HG03469 (cell line): ENCODE measurements around the gene ASMTL.
"Not testable (repeated sequence)": the region's sequence is repeated elsewhere in the genome, so short reads cannot be mapped to it uniquely, and the experiment has no call there.

Experiments used
- ATAC-seq: cut with Tn5 transposase; IDR thresholded peaks from one replicate; pipeline ENCODE4 v1.9.1; 2021; ENCODE audit warnings: mild to moderate bottlenecking, moderate library complexity, moderate number of reproducible peaks; ENCODE audit not compliant: unreplicated experiment

Gene ASMTL

DNA sequence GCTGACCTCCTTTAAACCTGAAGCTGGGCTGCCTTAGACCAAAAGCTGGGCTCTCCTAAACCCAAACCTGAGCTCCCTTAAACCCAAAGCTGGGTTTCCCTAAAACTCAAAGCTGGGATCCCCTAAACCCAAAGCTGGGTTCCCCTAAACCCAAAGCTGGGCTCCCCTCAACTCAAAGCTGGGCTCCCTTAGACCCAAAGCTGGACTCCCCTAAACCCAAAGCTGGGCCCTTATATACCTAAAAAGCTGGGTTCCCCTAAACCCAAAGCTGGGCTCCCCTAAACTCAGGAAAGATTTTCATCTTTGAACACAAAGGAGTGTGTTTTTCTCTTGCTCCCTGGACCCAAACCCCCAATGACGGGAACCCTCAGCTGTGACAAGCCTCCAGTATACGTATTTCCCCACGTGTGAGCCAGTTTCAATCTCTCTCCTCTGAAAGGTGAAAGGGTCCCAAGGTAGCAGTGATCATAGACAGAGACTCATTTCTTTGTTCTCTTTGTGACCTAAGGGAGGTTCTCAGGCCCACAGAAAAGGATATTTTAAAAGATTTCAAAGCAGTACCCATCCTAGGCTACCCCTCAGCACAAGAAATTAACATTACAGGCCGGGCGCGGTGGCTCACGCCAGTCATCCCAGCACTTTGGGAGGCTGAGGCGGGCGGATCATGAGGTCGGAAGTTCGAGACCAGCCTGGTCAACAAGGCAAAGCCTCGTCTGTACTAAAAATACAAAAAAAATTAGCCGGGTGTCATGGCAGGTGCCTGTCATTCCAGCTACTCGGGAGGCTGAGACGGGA is 31.3 kb upstream of the ASMTL start:
- peak; percentile 36 for ATAC-seq

DNA sequence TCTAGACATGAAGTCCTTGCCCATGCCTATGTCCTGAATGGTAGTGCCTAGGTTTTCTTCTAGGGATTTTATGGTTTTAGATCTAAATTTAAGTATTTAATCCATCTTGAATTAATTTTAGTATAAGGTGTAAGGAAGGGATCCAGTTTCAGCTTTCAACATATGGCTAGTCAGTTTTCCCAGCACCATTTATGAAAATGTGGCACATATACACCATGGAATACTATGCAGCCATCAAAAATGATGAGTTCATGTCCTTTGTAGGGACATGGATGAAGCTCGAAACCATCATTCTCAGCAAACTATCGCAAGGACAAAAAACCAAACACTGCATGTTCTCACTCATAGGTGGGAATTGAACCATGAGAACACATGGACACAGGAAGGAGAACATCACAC is 29.8 kb upstream of the ASMTL start:
- not testable (repeated sequence) for ATAC-seq

DNA sequence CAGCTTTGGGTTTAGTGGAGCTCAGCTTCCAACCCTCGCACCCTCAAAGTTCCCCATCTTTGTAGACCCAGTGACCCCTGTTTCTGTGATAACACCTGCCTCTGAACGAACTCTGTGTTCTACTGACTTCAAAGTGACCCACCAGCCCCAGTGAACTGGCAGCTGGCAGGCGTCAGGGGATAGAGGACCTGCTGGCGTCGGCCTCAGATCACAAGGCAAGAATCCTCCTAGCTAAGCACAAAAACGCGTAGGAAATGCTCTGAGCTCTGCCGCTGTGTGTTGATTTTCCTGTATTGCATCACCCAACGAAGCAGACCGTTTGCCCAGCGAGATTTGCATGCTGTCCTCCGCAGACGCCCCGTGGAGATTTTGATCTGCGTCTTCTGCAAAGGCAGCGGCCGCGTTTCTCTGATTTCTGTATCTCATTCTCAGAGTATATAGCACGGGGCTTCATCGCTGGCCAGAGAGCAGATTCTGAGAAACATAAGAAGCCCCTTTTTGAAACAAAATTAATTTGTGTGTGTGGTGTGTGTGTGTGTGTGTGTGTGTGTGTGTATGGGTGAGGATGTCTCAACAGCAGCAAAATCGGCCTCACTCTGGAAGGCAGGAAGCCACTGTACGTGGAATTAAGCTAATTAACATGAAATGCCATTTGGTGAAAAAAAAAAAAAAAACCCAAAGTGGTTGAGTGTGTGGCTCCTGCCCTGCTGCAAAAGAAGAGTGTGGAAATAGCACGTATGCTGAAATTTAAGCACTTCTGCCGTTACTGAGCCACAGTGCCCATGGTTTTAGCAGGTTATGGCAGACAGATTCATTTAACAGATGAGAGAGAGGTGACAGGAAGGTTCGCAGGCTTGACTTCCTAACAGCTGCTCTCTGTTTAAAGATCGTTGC is 29.2 kb upstream of the ASMTL start:
- ATAC-seq: peak; percentile 37

DNA sequence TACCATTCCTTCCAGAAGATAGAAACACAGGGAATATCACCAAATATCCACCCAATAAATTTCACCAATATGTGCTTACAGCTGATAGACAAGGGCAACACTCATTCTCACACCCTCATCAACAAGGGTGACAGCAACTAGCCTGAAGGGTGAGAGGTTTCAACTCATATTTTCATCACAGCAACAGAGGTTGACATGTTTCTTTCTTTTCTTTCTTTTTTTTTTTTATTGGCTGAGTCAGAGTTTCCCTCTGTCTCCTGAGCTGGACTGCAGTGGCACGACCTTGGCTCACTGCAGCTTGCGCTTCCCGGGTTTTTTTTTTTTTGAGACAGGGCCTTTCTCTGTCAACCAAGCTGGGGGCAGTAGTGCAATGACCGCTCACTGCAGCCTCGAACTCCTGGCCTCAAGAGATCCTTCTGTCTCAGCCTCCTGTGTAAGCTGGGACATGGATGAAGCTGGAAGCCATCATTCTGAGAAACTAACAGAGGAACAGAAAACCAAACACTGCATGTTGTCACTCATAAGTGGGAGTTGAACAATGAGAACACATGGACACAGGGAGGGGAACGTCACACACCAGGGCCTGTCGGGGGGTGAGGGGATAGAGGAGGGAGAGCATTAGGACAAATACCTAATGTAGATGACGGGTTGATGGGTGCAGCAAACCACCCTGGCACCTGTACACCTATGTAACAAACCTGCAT is 27.5 kb upstream of the ASMTL start:
- ATAC-seq: no peak

DNA sequence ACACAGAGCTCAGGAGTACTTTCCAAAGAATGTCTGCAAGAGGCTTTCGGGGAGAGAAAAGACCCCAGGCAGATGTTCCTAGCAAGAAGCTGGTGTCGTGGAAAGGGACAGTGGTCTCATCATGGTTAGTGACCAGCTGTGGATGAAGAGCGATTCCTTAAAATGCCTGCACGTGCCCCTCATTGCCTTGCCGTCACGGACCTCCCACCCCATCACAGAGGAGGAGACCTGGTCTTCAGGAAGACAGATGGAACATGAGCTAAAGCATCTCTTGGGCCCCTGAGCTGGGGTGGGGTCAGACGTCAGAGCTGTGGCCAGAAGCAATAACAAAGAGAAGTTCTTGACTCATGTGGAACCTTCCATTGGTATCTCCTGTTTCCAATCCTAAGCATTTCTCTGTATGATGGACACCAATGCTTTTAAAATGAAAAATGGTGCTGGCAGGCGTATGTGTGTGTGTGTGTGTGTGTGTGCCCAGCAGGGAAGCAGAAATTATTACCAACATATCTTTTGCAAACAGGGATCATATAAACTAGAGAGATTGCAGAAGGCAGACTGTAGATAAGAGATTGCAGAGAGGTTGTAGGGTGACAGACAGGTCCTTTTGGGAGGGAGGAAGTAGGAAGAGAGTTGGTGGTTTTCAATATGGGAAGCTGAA is 25.2 kb upstream of the ASMTL start:
- ATAC-seq: no peak

DNA sequence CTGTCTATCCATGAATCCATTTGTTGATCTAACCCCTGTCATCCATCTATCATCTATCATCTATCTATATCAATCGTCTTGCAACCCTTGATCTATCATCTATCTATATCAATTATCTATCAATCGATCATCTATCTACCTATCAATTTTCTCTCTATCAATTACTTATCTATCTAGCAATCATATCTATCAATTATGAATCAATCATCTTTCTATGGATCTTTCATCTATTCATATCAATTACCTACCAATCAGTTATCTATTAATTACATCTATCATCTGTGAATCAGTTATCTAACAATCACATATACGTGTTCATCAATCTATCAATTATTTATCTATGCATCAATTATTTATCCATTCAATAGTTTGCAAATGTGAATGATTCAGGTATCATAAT is 24.5 kb upstream of the ASMTL start:
- ATAC-seq: no peak

DNA sequence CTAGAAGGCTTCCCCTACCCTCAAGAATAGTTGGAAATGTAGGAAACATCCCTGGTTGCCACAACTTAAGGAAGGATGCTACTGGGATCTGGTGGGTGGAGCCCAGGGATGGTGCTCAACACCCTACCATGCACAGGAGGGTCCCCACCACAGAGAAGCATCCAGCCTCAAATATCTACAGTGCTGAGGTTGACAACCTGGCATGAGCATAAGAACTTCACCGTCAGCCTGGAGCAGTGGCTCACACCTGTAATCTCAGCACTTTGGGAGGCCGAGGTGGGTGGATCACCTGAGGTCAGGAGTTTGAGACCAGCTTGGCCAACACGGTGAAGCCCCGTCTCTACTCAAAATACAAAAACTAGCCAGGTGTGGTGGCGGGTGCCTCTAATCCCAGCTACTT is 24.0 kb upstream of the ASMTL start:
- ATAC-seq: no peak

DNA sequence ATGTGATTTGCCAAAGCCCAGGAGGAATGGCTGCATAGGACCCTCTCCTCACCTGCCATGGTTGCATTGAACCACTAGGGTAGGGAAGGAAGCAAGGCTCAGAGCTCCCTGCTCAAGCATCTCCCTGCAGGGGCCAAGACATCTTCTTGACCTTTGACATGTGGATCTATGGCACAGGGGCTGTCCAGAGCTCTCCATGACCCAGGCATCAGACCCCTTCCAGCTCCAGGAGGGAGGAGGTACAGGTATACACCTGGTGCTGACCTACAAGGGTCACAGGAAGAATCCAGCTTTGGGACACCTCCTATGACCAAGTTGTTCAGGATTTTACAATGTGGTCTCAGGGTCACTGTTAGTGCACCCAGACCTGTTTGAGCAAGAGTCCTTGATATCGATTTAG is 23.2 kb upstream of the ASMTL start:
- ATAC-seq: no peak

DNA sequence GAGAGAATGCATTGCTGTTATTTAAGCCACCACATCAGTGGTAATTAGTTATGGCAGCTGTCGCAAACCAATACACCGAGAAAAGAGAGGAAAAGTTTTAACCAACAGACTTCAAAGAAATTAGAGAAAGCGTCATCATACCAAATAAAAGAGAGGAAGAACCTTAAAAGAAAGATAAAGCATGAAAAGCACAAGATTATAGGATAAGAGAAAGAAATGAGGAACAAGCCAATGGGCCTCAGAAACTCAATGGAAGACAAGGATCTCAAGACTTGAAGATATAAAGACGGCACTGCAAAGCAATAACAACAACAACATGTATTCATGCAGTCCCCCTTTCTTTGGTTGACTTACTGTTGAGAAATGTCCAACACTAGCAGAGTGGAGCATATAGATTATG is 22.8 kb upstream of the ASMTL start:
- ATAC-seq: no peak

DNA sequence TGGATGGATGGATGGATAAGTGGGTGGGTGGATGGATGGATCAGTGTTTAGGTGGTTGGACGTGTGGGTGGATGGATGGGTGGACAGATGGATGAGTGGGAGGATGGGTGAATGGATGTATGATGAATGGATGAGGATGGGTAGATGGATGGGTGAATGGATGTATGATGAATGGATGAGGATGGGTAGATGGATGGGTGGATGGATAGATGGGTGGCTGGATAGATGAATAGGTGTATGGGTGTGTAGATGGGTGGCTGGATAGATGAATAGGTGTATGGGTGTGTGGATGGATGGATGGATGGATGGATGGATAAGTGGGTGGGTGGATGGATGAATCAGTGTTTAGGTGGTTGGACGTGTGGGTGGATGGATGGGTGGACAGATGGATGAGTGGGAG is 21.9 kb upstream of the ASMTL start:
- ATAC-seq: not testable (repeated sequence)

DNA sequence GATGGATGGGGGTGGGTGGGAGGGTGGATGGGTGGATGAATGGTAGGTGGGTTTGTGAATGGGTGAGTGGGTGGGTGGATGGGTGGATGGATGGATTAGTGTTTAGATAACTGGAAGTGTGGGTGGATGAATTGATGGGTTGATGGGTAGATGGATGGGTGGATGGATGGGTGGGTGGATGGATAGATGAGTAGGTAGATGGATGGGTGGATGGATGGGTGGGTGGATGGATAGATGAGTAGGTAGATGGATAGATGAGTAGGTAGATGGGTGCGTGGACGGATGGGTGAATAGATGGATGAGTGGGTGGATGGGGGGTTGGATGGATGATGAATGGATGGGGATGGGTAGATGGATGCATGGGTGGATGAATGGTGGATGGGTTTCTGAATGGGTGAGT is 20.3 kb upstream of the ASMTL start:
- ATAC-seq: no peak

DNA sequence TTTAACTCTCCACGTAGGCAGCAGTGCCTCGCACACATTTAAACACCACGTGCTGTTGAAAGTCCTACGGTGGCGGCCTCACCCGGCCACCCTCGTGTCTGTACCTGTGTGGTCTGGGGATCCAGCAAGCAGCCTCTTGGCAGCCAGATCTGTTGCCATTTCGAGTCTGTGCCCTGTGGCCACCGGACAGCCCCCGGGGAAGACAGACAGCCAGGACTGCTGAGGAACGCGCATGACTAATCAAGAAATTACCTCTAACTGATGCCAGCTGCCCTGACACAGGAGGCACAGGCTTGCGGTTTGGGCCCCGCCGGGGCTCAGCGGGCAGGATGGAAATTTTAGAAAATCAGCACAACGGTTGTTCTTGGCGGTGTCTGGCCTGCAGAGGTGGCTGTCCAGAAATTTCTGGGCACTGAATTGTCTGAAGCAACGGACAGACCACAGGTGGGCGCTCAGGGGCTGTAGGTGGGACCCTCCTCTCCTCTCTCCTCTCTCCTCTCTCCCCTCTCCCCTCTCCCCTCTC is 15.6 kb upstream of the ASMTL start:
- peak; percentile 32 for ATAC-seq

DNA sequence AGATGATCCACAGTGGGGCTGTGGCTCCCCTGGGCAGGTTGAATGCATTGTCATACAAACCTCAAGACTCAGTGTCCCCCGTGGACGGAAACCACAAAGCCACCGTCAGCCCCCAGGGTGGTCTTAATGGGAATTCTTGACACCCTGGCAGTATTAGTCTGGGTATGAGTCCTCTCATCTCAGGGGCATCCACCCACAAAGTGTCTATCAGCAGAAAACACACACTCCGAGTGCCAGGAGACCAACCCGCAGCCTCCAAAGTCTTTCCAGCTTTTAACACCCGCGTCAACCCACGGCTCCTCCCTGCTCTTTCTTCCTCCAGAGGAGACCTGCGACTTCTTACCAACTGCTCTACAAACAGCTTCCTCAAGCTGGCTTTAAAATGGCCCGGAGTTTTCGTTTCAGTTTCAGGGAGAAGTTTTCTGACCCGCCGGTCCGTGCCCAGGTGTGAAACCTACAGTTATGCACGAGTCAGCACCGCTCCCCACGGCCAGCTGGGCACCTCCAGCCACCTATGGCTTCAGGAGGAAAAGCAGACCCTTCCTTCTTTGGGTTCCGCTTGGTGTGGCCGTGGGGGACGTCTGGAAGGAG is 14.4 kb upstream of the ASMTL start:
- ATAC-seq: peak; percentile 31

DNA sequence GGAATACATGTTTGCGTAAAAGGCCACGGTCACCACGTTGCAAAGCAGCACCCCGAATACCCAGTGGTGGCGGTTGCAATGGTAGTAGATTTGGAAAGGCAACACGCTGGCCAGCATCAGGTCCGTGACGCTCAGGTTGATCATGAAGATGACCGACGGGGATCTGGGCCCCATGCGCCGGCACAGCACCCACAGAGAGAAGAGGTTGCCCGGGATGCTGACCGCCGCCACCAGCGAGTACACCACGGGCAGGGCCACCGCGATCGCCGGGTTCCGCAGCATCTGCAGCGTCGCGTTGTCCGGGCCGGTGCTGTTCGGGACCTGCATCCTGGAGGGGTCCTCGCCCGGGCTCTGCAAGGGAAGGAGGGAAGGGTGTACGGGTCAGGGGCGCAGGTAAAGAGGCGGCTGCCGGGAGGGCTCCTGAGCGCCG is 13.5 kb upstream of the ASMTL start:
- ATAC-seq: no peak

DNA sequence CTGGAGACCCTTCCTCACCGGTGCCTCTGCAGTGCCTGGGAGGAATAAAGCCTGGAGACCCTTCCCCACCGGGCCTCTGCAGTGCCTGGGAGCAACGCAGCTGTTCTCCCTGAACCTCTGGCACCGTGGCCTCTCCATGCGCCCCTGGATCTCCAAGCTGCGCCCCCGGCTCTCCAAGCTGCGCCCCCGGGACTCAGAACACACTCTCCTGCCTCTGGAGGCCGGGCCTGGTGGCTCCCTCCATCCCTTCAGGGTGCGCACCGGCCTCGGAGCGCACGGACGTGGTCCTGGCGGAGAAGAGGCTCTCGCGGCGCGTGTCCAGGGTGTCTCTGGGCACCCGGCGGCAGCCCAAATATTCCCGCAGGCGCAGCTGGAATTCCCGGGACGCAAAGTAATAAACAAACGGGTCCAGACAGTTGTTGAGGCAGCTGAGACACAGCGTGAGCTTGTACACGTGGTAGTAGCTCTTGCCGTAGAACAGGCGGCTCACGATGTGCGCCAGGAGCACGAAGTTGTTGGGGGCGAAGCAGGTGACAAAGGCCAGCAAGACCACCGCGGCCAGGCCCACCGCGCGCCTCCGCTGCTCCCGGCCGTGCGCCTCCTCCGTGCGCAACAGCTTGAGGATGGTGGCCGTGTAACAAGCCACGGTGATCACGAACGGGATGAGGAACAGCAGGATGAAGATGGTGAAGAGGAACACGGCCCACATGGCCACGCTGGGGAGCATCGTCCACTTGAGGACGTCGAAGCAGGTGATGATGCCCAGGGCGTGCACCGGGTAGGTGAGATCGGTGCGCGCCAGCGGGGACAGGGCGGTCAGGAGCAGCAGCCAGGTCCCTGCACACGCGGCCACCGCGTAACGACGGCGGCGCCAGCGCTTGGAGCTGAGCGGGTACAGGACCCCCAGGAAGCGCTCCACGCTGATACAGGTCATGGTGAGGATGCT is 12.8 kb upstream of the ASMTL start:
- no peak for ATAC-seq

DNA sequence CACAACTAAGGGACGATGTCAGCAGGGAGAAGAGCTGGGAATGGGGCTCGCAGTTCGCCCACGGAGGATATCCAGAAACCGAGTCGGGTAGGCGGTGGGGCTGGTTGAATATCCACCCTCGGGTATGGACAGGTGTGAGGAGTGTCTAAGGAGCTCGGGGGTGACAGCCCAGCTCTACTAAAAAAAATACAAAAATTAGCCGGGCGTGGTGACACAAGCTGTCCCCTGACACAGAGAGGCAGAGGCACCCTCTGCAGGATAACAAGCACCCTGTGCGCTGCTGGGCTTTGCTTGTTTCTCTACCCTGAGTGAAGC is 12.2 kb upstream of the ASMTL start:
- ATAC-seq: no peak

DNA sequence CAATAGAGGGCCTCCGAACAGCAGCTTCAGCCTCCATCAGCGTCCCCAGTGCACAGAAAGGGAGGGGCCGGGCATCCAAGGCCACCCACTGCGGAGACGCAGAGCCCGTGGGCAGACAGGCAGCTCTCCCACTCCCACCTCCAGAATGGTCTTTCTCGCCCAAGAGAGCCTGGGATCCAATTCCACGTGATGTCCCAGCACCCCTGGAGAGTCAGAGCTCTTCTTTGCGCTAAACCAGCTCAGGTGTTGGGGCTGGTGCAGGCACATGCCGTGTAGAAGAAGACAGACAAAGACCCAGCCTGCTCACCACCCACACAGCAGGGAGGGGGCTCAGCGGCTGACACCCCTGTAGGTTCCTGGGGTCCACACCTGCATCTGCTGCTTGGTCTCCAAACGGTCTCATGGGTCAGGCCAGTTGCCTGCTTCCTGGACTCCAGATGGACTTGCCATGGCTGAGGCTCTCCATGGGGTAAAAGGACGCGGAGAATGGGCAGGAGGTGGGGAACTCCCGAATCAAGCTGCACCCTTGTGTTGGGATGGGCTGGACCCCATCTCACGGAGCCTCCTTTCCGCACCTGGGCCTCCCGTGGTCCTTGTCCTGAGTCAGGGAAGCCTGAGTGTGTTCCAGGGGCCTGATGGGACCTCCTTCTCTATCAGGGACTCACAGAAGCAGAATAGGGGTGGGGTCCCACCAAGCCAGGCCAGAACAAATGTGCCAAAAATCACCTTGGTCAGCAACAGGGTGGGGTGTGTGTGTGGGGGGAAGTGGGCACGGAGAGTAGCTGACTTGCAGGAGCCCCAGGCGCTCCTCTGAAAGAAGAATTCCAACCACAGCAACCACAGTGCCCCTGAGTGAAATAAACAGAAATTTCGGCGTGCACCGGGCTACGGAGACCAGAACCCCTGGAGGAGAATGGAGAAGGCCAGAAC is 11.6 kb upstream of the ASMTL start:
- ATAC-seq: no peak

DNA sequence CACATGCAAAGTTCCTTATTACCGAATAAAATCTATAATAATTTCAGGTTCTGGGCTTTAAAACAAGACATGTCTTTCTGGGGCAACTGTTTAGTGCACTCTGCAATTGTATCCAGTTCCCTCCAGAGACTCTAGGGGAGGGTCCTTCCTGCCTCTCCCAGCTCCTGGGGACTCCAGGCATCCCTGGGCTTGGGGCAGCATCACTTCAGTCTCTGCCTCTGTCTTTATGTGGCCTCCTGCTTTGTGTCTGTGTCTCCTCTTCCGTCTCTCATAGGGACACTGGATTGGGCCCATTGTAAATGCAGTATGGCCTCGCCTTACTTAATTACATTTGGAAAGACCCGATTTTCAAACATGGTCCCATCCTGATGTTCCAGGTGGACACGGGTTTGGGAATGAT is 10.9 kb upstream of the ASMTL start:
- no peak for ATAC-seq
